Testis (tissue), 3 donors: ENCODE data around the gene AFF1. TPM values are rescaled to one million over a fixed set of nuclear protein-coding genes. Genes with fewer than 3 reads are reported as not detected.
"Not testable (repeated sequence)": the region's sequence is repeated elsewhere in the genome, so short reads cannot be mapped to it uniquely, and the experiment has no call there.

Experiments
- DNase-seq: peaks from one replicate; pipeline ENCODE4 v3.0.0-alpha.2; 2019
- H3K27ac ChIP-seq, 2 donors: fragments of 200-600 bp; sonication (generic); one replicate each; pipeline ENCODE4 v1.5.1; 2019
- H3K27me3 ChIP-seq: fragments of 200-600 bp; sonication (generic); one replicate; pipeline ENCODE4 v1.5.1; 2019
- H3K36me3 ChIP-seq: fragments of 200-600 bp; sonication (generic); one replicate; pipeline ENCODE4 v1.5.1; 2017; ENCODE audit warnings: low read depth; ENCODE audit errors: missing control alignments
- H3K4me1 ChIP-seq: fragments of 200-600 bp; sonication (generic); one replicate; pipeline ENCODE4 v1.5.1; 2019
- H3K4me3 ChIP-seq, 2 donors: fragments of 200-600 bp; sonication (generic); one replicate each; pipeline ENCODE4 v1.5.1; 2017 to 2019
- H3K9me3 ChIP-seq: fragments of 200-600 bp; sonication (generic); one replicate; pipeline ENCODE4 v1.5.1; 2017
- POLR2A ChIP-seq: fragments of 450-650 bp; IDR thresholded peaks from one replicate; pipeline ENCODE4 v1.6.1; 2017; ENCODE audit warnings: antibody characterized with exemption, mild to moderate bottlenecking, moderate library complexity
- WGBS, 2 donors: methylation state at CpG; one replicate each; pipeline ENCODE4 v1.1.5; 2018; 5-methylcytosine and 5-hydroxymethylcytosine counted together
- intact Hi-C: fragments of 100-400 bp; cut with DNase I; formaldehyde crosslinking; loops from one replicate; pipeline ENCODE4 v1.15.1; 2023; ENCODE audit warnings: low total_unique reads
- polyA plus RNA-seq: library from polyadenylated mRNA; stranded (reverse); fragments of 350-450 nt; fragmentation: Illumina TruSeq; extraction: RNeasy Lipid Tissue Mini Kit (QIAGEN cat#74804); gene quantifications from one replicate; pipeline ENCODE4 v1.2.3, GENCODE V29; 2014; ENCODE audit warnings: low read depth, low replicate concordance; ENCODE audit not compliant: insufficient read depth
- total RNA-seq, 2 donors: library from RNA; depleted of rRNA; stranded (reverse); fragments of >200 nt; gene quantifications; one replicate each; pipeline ENCODE4 v1.2.3, GENCODE V29; 2016
- TF ChIP-seq, protein P1 (sequence below), 3 experiments: fragments of 450-650 bp in 2 of 3; fragments of 200-600 bp in 1 of 3; sonication (generic) in 1 of 3; IDR thresholded peaks; one replicate each; pipeline ENCODE4 v1.5.1; 2016 to 2019; ENCODE audit warnings: antibody characterized with exemption in 3 of 3, mild to moderate bottlenecking in 2 of 3, moderate library complexity in 1 of 3

Gene AFF1
- total and polyA plus RNA-seq, 3 donors from 2014 or later: 15.8 to 56.8 (median 53.6) TPM

- TF ChIP-seq, protein P1, sequence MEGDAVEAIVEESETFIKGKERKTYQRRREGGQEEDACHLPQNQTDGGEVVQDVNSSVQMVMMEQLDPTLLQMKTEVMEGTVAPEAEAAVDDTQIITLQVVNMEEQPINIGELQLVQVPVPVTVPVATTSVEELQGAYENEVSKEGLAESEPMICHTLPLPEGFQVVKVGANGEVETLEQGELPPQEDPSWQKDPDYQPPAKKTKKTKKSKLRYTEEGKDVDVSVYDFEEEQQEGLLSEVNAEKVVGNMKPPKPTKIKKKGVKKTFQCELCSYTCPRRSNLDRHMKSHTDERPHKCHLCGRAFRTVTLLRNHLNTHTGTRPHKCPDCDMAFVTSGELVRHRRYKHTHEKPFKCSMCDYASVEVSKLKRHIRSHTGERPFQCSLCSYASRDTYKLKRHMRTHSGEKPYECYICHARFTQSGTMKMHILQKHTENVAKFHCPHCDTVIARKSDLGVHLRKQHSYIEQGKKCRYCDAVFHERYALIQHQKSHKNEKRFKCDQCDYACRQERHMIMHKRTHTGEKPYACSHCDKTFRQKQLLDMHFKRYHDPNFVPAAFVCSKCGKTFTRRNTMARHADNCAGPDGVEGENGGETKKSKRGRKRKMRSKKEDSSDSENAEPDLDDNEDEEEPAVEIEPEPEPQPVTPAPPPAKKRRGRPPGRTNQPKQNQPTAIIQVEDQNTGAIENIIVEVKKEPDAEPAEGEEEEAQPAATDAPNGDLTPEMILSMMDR (IDR thresholded peaks at IDR 0.05): no peak
- TF ChIP-seq POLR2A: no peak
- Histone ChIP-seq H3K4me1 (no peaks in the 10 kb centered on the region), H3K27ac (no peak overlapping the region), H3K36me3 (no peaks in the 10 kb centered on the region), H3K9me3 (no peaks in the 10 kb centered on the region), H3K4me3 (no peak overlapping the region), H3K27me3 (no peaks in the 10 kb centered on the region)
- WGBS, 2 donors: 75 to 88% methylated on average over 6 of the region's 6 CpGs
- no peak for DNase-seq
- intact Hi-C loops: no loop called here
These were observed 59.3 kb downstream of the AFF1 start for GRCh38 chr4:86993909-86994681.

DNA sequence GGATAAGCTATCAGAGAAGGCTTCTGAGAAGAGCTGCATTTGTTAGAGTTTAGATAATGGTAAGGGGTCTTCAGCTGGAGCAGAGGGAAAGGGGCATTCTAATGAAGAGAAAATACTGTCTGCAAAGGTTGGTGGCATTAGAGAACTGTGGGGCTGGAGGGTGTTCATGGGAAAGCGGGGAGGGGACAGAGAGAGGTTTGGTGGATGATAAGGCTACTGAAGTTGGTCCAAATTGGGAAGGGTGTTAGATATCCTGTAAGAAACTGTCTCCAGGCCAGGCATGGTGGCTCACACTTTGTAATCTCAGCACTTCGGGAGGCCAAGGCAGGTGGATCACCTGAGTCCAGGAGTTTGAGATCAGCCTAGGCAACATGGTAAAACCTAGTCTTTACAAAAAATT, 59.9 kb downstream of the AFF1 start:
- intact Hi-C loops: no loop called here

GRCh38 chr4:86996510-86996909, 61.7 kb downstream of the AFF1 start:
- DNase-seq, H3K36me3 ChIP-seq, intact Hi-C loops, H3K9me3 ChIP-seq, H3K27me3 ChIP-seq, H3K4me3 ChIP-seq, H3K4me1 ChIP-seq, H3K27ac ChIP-seq: not testable (repeated sequence)
- WGBS, 2 donors: 69 to 83% methylated on average over 3 to 4 of the region's 6 CpGs

More for the DNA sequence above, 59.9 kb downstream of the AFF1 start:
- H3K36me3 ChIP-seq: no peaks in the 10 kb centered on the region
- peaks cover 2% of the 10 kb centered on the region for H3K4me1 ChIP-seq
- WGBS, 2 donors: 92 to 95% methylated on average over 2 of the region's 2 CpGs
- H3K4me3 ChIP-seq: no peak overlapping the region
- TF ChIP-seq, protein P1 (IDR thresholded peaks at IDR 0.05): no peak
- TF ChIP-seq POLR2A: no peak
- no peaks in the 10 kb centered on the region for H3K27me3 ChIP-seq
- no peak for DNase-seq
- H3K9me3 ChIP-seq: no peaks in the 10 kb centered on the region
- H3K27ac ChIP-seq: no peak overlapping the region

DNA sequence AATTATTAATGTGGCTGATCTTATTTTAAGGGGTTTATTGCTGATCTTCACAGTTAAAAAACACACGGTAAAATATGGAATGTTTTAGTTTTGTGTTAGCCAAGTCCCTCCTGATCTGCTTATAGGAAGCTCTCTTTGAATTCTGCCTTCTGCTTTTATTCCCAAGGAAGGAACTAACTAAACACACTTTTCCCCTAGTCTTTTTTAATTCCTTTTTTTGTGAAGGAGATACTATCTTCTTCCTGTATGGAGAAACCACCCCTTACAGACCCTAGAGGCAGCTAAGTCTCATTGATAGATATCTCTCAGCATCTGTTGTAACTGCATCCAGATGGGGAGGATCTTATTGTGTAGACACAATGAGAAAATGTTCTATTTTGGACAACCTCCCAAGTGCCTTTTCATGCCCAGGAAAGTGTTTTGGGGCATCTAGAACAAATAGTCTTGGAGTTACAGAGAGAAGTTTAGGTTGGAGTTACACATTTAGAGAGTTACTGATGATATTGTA, 64.4 kb downstream of the AFF1 start:
- 42 to 64% methylated on average over 1 of the region's 1 CpG for WGBS, 2 donors
- no peak for TF ChIP-seq POLR2A
- TF ChIP-seq, protein P1 (IDR thresholded peaks at IDR 0.05): no peak
- no peaks in the 10 kb centered on the region for H3K9me3 ChIP-seq
- no peak overlapping the region for H3K4me3 ChIP-seq
- DNase-seq: no peak
- intact Hi-C loops: no loop called here
- H3K36me3 ChIP-seq: no peaks in the 10 kb centered on the region
- H3K4me1 ChIP-seq: peaks cover 6% of the 10 kb centered on the region
- H3K27ac ChIP-seq: peak overlapping the region in 1 of 2 donors; percentile 28
- no peaks in the 10 kb centered on the region for H3K27me3 ChIP-seq

DNA sequence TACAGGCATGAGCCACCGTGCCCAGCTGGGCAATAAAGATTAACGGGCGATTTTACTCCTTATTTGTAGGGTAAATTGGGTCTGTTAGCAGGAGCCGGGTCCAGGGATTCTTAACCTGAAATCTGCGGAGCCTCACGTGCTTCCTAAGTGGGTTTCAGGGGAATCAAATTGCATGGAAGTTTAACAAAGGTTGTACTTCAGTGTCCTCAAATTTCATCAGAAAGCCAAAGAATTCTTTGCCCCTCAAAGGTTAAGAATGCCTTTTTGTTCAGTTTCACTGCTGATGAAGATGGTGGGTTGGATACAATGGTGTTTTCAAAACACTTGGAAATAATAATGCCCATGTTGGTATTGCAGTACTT, 67.9 kb downstream of the AFF1 start:
- H3K36me3 ChIP-seq: no peaks in the 10 kb centered on the region
- WGBS, 2 donors: 87 to 91% methylated on average over 6 of the region's 6 CpGs
- H3K27ac ChIP-seq: no peak overlapping the region
- no peaks in the 10 kb centered on the region for H3K9me3 ChIP-seq
- peaks cover 10% of the 10 kb centered on the region for H3K4me1 ChIP-seq
- no peak for TF ChIP-seq POLR2A
- TF ChIP-seq, protein P1 (IDR thresholded peaks at IDR 0.05): no peak
- DNase-seq: no peak
- intact Hi-C loops: loop anchor here (10.0 kb wide), 1 partner anchor 68 kb away; the partner anchor contains the start of gene AFF1
- no peak overlapping the region for H3K4me3 ChIP-seq
- H3K27me3 ChIP-seq: no peaks in the 10 kb centered on the region
